Measurements from ENCODE around the gene SLC26A4.
A peak's percentile ranks its signal among the peaks of the same experiment; 100 is the strongest.

SLC26A4 gene

GRCh38 chr7:107660381-107661080 is at the start of gene SLC26A4:
SLC26A4 (plus strand) TSS chr7:107660828; CDS start chr7:107661642, 814 bp downstream.
- peak within 1 kb of the TSS; percentile 28 for H3K9ac ChIP-seq (ENCODE audit: low read length)
- peaks cover 12% of the 10 kb centered on the region for H3K4me1 ChIP-seq (ENCODE audit: control insufficient read depth, insufficient read depth, low read length)
- H3K4me3 ChIP-seq (ENCODE audit: low read length) = peak within 1 kb of the TSS; percentile 36
- no peaks in the 10 kb centered on the region for H3K9me3 ChIP-seq (ENCODE audit: control insufficient read depth, low read length)
- no peaks in the 10 kb centered on the region for H3K36me3 ChIP-seq (ENCODE audit: control insufficient read depth, insufficient read depth, low read length)
- peaks cover 47% of the 10 kb centered on the region for H3K27me3 ChIP-seq (ENCODE audit: control insufficient read depth, insufficient read depth, low read length)

GRCh38 chr7:107613439-107613838 is 47.2 kb upstream of the SLC26A4 start:
- Histone ChIP-seq H3K4me3 (ENCODE audit: low read length) (no peak overlapping the region), H3K4me1 (ENCODE audit: control insufficient read depth, insufficient read depth, low read length) (peaks cover 4% of the 10 kb centered on the region), H3K9me3 (ENCODE audit: control insufficient read depth, low read length) (no peaks in the 10 kb centered on the region), H3K9ac (ENCODE audit: low read length) (no peak overlapping the region), H3K27me3 (ENCODE audit: control insufficient read depth, insufficient read depth, low read length) (no peaks in the 10 kb centered on the region), H3K36me3 (ENCODE audit: control insufficient read depth, insufficient read depth, low read length) (no peaks in the 10 kb centered on the region)

GRCh38 chr7:107613948-107614347 is 46.7 kb upstream of the SLC26A4 start:
- Histone ChIP-seq H3K36me3 (ENCODE audit: control insufficient read depth, insufficient read depth, low read length) (no peaks in the 10 kb centered on the region), H3K4me3 (ENCODE audit: low read length) (no peak overlapping the region), H3K4me1 (ENCODE audit: control insufficient read depth, insufficient read depth, low read length) (peaks cover 4% of the 10 kb centered on the region), H3K9ac (ENCODE audit: low read length) (no peak overlapping the region), H3K27me3 (ENCODE audit: control insufficient read depth, insufficient read depth, low read length) (no peaks in the 10 kb centered on the region), H3K9me3 (ENCODE audit: control insufficient read depth, low read length) (no peaks in the 10 kb centered on the region)

- Histone ChIP-seq H3K36me3 (ENCODE audit: control insufficient read depth, insufficient read depth, low read length) (no peaks in the 10 kb centered on the region), H3K4me3 (ENCODE audit: low read length) (no peak overlapping the region), H3K4me1 (ENCODE audit: control insufficient read depth, insufficient read depth, low read length) (peaks cover 4% of the 10 kb centered on the region), H3K9me3 (ENCODE audit: control insufficient read depth, low read length) (no peaks in the 10 kb centered on the region), H3K9ac (ENCODE audit: low read length) (no peak overlapping the region), H3K27me3 (ENCODE audit: control insufficient read depth, insufficient read depth, low read length) (no peaks in the 10 kb centered on the region)
Measured at GRCh38 chr7:107614425-107614824, 46.2 kb upstream of the SLC26A4 start.

- Histone ChIP-seq H3K27me3 (ENCODE audit: control insufficient read depth, insufficient read depth, low read length) (no peaks in the 10 kb centered on the region), H3K9me3 (ENCODE audit: control insufficient read depth, low read length) (no peaks in the 10 kb centered on the region), H3K36me3 (ENCODE audit: control insufficient read depth, insufficient read depth, low read length) (no peaks in the 10 kb centered on the region), H3K9ac (ENCODE audit: low read length) (no peak overlapping the region), H3K4me1 (ENCODE audit: control insufficient read depth, insufficient read depth, low read length) (no peaks in the 10 kb centered on the region), H3K4me3 (ENCODE audit: low read length) (no peak overlapping the region)
Measured at GRCh38 chr7:107615910-107616680, 44.5 kb upstream of the SLC26A4 start.

- Histone ChIP-seq H3K27me3 (ENCODE audit: control insufficient read depth, insufficient read depth, low read length) (no peaks in the 10 kb centered on the region), H3K9me3 (ENCODE audit: control insufficient read depth, low read length) (no peaks in the 10 kb centered on the region), H3K9ac (ENCODE audit: low read length) (no peak overlapping the region), H3K4me1 (ENCODE audit: control insufficient read depth, insufficient read depth, low read length) (no peaks in the 10 kb centered on the region), H3K4me3 (ENCODE audit: low read length) (no peak overlapping the region), H3K36me3 (ENCODE audit: control insufficient read depth, insufficient read depth, low read length) (no peaks in the 10 kb centered on the region)
Measured at GRCh38 chr7:107622429-107622828, 38.2 kb upstream of the SLC26A4 start.

GRCh38 chr7:107622894-107623293 is 37.7 kb upstream of the SLC26A4 start:
- H3K36me3 ChIP-seq (ENCODE audit: control insufficient read depth, insufficient read depth, low read length) = no peaks in the 10 kb centered on the region
- no peak overlapping the region for H3K9ac ChIP-seq (ENCODE audit: low read length)
- no peaks in the 10 kb centered on the region for H3K4me1 ChIP-seq (ENCODE audit: control insufficient read depth, insufficient read depth, low read length)
- H3K4me3 ChIP-seq (ENCODE audit: low read length) = no peak overlapping the region
- H3K9me3 ChIP-seq (ENCODE audit: control insufficient read depth, low read length) = no peaks in the 10 kb centered on the region
- H3K27me3 ChIP-seq (ENCODE audit: control insufficient read depth, insufficient read depth, low read length) = no peaks in the 10 kb centered on the region

GRCh38 chr7:107627002-107627401 is 33.6 kb upstream of the SLC26A4 start:
- Histone ChIP-seq H3K36me3 (ENCODE audit: control insufficient read depth, insufficient read depth, low read length) (no peaks in the 10 kb centered on the region), H3K9ac (ENCODE audit: low read length) (no peak overlapping the region), H3K9me3 (ENCODE audit: control insufficient read depth, low read length) (no peaks in the 10 kb centered on the region), H3K27me3 (ENCODE audit: control insufficient read depth, insufficient read depth, low read length) (no peaks in the 10 kb centered on the region), H3K4me3 (ENCODE audit: low read length) (no peak overlapping the region), H3K4me1 (ENCODE audit: control insufficient read depth, insufficient read depth, low read length) (no peaks in the 10 kb centered on the region)

- Histone ChIP-seq H3K27me3 (ENCODE audit: control insufficient read depth, insufficient read depth, low read length) (no peaks in the 10 kb centered on the region), H3K4me1 (ENCODE audit: control insufficient read depth, insufficient read depth, low read length) (no peaks in the 10 kb centered on the region), H3K9ac (ENCODE audit: low read length) (no peak overlapping the region), H3K36me3 (ENCODE audit: control insufficient read depth, insufficient read depth, low read length) (no peaks in the 10 kb centered on the region), H3K4me3 (ENCODE audit: low read length) (no peak overlapping the region), H3K9me3 (ENCODE audit: control insufficient read depth, low read length) (no peaks in the 10 kb centered on the region)
Measured at GRCh38 chr7:107628461-107629064, 32.1 kb upstream of the SLC26A4 start.

GRCh38 chr7:107630342-107630741 is 30.3 kb upstream of the SLC26A4 start:
- Histone ChIP-seq H3K4me3 (ENCODE audit: low read length) (no peak overlapping the region), H3K9ac (ENCODE audit: low read length) (no peak overlapping the region), H3K27me3 (ENCODE audit: control insufficient read depth, insufficient read depth, low read length) (no peaks in the 10 kb centered on the region)

GRCh38 chr7:107631588-107632491 is 28.8 kb upstream of the SLC26A4 start:
- H3K4me3 ChIP-seq (ENCODE audit: low read length) = no peak overlapping the region
- H3K4me1 ChIP-seq (ENCODE audit: control insufficient read depth, insufficient read depth, low read length) = no peaks in the 10 kb centered on the region
- no peaks in the 10 kb centered on the region for H3K36me3 ChIP-seq (ENCODE audit: control insufficient read depth, insufficient read depth, low read length)
- no peaks in the 10 kb centered on the region for H3K27me3 ChIP-seq (ENCODE audit: control insufficient read depth, insufficient read depth, low read length)
- no peaks in the 10 kb centered on the region for H3K9me3 ChIP-seq (ENCODE audit: control insufficient read depth, low read length)
- H3K9ac ChIP-seq (ENCODE audit: low read length) = no peak overlapping the region

More at GRCh38 chr7:107630342-107630741, 30.3 kb upstream of the SLC26A4 start:
- no peaks in the 10 kb centered on the region for H3K4me1 ChIP-seq (ENCODE audit: control insufficient read depth, insufficient read depth, low read length)
- no peaks in the 10 kb centered on the region for H3K9me3 ChIP-seq (ENCODE audit: control insufficient read depth, low read length)
- H3K36me3 ChIP-seq (ENCODE audit: control insufficient read depth, insufficient read depth, low read length) = no peaks in the 10 kb centered on the region

Data from mucosa of stomach (tissue), 1 donor.